ENCODE measurements around the gene GALNT5. TPM values are rescaled to one million over a fixed set of nuclear protein-coding genes. Genes with fewer than 3 reads are reported as not detected.
A peak's percentile ranks its signal among the peaks of the same experiment; 100 is the strongest.

The GALNT5 gene
- total RNA-seq, 4 donors from 2014 or later, result 6.7 to 11.2 (median 8.6) TPM

DNA sequence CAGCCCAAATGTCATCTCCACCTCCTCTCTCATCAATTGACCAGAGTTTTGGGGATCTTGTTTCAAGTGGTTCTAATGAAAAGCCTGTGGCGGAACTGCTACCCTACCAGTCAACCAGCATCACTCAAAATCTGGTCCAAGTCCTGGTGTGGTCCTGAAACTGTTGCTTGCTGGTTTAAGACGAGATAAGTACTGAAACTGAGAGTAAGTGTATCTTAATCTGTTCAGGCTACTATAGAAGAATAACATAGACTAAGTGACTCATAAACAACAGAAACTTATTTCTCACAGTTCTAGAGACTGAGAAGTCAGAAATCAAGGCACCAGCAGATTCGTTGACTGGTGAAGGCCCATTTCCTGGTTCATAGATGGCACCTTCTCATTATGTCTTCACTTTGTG is 879 bp upstream of the GALNT5 start:
- 64 to 74% methylated on average over 2 to 3 of the region's 3 CpGs for WGBS, 2 donors
- Histone ChIP-seq H3K9me3 (no peaks in the 10 kb centered on the region), H3K36me3 (no peaks in the 10 kb centered on the region), H3K27me3 (no peaks in the 10 kb centered on the region), H3K4me1 (peaks cover 0 to 43% (median 9%) of the 10 kb centered on the region in 3 donors), H3K27ac (peak overlapping the region in 2 of 4 donors; percentile 68 to 70), H3K4me3 (no peak overlapping the region)
- no peak for TF ChIP-seq POLR2A (IDR thresholded peaks at IDR 0.05)
- TF ChIP-seq, protein P1, sequence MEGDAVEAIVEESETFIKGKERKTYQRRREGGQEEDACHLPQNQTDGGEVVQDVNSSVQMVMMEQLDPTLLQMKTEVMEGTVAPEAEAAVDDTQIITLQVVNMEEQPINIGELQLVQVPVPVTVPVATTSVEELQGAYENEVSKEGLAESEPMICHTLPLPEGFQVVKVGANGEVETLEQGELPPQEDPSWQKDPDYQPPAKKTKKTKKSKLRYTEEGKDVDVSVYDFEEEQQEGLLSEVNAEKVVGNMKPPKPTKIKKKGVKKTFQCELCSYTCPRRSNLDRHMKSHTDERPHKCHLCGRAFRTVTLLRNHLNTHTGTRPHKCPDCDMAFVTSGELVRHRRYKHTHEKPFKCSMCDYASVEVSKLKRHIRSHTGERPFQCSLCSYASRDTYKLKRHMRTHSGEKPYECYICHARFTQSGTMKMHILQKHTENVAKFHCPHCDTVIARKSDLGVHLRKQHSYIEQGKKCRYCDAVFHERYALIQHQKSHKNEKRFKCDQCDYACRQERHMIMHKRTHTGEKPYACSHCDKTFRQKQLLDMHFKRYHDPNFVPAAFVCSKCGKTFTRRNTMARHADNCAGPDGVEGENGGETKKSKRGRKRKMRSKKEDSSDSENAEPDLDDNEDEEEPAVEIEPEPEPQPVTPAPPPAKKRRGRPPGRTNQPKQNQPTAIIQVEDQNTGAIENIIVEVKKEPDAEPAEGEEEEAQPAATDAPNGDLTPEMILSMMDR (IDR thresholded peaks at IDR 0.05), result no peak
- no peak for DNase-seq
- intact Hi-C loops (cut with DNase I), result no loop called here

DNA sequence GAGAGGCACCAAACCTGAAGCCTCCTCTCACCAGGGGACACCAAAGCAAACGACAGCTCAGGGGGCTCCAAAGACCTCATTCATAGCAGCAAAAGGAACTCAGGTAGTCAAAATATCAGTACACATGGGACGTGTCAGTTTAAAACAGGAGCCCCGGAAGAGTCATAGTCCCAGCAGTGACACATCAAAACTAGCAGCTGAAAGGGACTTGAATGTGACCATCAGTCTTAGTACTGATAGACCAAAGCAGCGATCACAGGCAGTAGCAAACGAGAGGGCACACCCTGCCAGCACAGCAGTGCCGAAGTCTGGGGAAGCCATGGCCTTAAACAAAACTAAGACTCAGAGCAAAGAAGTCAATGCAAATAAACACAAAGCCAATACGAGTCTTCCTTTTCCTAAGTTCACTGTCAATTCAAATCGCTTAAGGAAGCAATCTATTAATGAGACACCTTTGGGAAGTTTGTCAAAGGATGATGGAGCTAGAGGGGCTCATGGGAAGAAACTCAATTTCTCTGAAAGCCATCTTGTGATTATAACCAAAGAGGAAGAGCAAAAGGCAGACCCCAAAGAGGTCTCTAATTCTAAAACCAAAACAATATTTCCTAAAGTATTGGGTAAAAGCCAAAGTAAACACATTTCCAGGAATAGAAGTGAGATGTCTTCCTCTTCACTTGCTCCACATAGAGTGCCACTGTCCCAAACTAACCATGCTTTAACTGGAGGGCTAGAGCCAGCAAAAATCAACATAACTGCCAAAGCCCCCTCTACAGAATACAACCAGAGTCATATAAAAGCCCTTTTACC is 1.2 kb downstream of the GALNT5 start:
- TF ChIP-seq, protein P1 (IDR thresholded peaks at IDR 0.05), result no peak
- no peak for TF ChIP-seq POLR2A (IDR thresholded peaks at IDR 0.05)
- Histone ChIP-seq H3K4me3 (peak overlapping the region; percentile 25 to 57 (median 41)), H3K36me3 (no peaks in the 10 kb centered on the region), H3K27me3 (no peaks in the 10 kb centered on the region), H3K4me1 (peaks cover 0 to 48% (median 9%) of the 10 kb centered on the region in 3 donors), H3K9me3 (no peaks in the 10 kb centered on the region), H3K27ac (peak overlapping the region in 3 of 4 donors; percentile 68 to 73 (median 70))
- WGBS, 2 donors, result 49 to 53% methylated on average over 8 of the region's 8 CpGs
- DNase-seq, result no peak
- intact Hi-C loops (cut with DNase I), result no loop called here

DNA sequence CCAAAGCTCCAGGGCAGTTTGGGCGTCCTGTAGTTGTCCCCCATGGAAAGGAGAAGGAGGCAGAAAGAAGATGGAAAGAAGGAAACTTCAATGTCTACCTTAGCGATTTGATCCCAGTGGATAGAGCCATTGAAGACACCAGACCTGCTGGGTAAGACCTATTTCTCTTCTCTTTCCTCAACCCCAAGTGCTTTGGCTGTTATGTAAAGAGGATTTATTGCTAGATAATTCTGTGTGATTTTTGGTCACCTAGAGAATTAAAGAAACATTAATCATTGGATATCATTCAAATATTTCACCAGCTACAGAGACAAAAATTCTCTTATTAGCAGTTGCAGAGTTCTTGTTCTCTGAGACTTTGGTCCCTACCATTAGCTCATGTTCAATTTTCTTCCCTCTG is 1.9 kb downstream of the GALNT5 start:
- TF ChIP-seq, protein P1 (IDR thresholded peaks at IDR 0.05), result no peak
- TF ChIP-seq POLR2A (IDR thresholded peaks at IDR 0.05), result no peak
- H3K36me3 ChIP-seq, result no peaks in the 10 kb centered on the region

DNA sequence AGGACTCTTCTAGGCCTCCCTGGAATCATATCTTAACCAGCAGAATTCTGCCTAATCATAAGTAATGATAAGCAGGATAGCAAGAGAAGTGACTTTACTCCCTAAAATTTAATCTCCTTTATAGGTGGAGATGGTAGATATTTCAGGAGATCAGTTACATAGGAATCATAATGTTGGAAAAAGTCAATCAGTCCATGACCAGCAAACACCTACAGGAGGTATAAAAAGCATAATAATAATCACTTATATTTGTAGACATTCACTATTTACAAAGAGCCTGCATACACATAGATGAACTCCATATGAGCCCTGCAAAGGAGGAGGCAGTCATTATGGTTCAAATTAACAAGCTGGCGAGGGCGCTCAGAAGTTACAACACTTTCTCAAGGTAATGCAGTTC is 2.5 kb downstream of the GALNT5 start:
- DNase-seq, result no peak
- H3K4me3 ChIP-seq, result no peak overlapping the region
- no peak for TF ChIP-seq POLR2A (IDR thresholded peaks at IDR 0.05)
- TF ChIP-seq, protein P1 (IDR thresholded peaks at IDR 0.05), result no peak
- H3K27me3 ChIP-seq, result no peaks in the 10 kb centered on the region
- H3K27ac ChIP-seq, result peak overlapping the region in 2 of 4 donors; percentile 52 to 76
- H3K4me1 ChIP-seq, result peaks cover 0 to 55% (median 9%) of the 10 kb centered on the region in 3 donors
- H3K9me3 ChIP-seq, result no peaks in the 10 kb centered on the region
- H3K36me3 ChIP-seq, result no peaks in the 10 kb centered on the region
- WGBS, 2 donors, result 100% methylated on average over 2 of the region's 2 CpGs
- intact Hi-C loops (cut with DNase I), result no loop called here

More for the DNA sequence above, 1.9 kb downstream of the GALNT5 start:
- intact Hi-C loops (cut with DNase I), result no loop called here
- no peak overlapping the region for H3K4me3 ChIP-seq
- WGBS, 2 donors, result 83 to 88% methylated on average over 2 of the region's 2 CpGs
- no peaks in the 10 kb centered on the region for H3K27me3 ChIP-seq
- DNase-seq, result no peak
- peaks cover 0 to 53% (median 9%) of the 10 kb centered on the region in 3 donors for H3K4me1 ChIP-seq
- H3K9me3 ChIP-seq, result no peaks in the 10 kb centered on the region
- H3K27ac ChIP-seq, result no peak overlapping the region

DNA sequence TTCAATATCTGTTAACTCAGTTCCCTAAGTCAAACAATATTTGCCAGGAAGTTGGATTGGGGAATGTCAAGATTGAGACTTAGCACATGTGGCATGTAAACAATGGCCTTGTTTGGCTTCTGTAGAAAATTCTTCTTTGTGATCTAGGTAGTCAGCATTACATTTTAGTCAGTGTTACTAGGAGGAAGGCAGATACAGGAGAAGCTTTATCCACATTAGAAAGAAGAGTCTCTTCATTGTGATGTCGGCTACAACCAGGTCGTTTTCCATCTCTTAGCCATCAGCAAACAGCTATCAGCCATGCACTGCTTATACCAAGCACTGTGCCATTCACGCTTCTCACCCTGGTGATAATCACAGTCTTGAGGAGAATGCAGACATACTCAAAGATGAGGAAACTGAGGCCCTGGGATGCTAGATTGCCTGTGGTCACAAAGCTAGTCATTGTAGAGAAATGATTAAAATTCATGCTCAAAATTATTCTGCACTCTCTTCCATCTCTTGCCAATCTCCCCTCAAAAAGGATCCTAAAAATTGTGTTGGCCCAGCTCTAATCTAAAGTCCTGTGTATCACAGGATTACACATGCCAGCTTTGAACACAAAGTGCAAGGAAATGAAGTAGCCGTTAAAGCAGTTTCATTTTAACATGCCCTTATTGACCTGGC is 3.2 kb downstream of the GALNT5 start:
- TF ChIP-seq, protein P1 (IDR thresholded peaks at IDR 0.05), result no peak
- no peak for TF ChIP-seq POLR2A (IDR thresholded peaks at IDR 0.05)
- no peak for DNase-seq
- peak overlapping the region in 1 of 4 donors; percentile 30 for H3K4me3 ChIP-seq
- peaks cover 0 to 55% (median 9%) of the 10 kb centered on the region in 3 donors for H3K4me1 ChIP-seq
- H3K27ac ChIP-seq, result peak overlapping the region; percentile 46 to 76 (median 52)
- H3K36me3 ChIP-seq, result no peaks in the 10 kb centered on the region
- 67 to 80% methylated on average over 4 of the region's 4 CpGs for WGBS, 2 donors
- H3K27me3 ChIP-seq, result no peaks in the 10 kb centered on the region
- no peaks in the 10 kb centered on the region for H3K9me3 ChIP-seq
- intact Hi-C loops (cut with DNase I), result no loop called here
